GM21390 (cell line): ENCODE results near the gene KCNMA1.

Experiments used
- ATAC-seq: cut with Tn5 transposase; IDR thresholded peaks from one replicate; pipeline ENCODE4 v1.9.1; 2021; ENCODE audit not compliant: unreplicated experiment

The KCNMA1 gene

DNA sequence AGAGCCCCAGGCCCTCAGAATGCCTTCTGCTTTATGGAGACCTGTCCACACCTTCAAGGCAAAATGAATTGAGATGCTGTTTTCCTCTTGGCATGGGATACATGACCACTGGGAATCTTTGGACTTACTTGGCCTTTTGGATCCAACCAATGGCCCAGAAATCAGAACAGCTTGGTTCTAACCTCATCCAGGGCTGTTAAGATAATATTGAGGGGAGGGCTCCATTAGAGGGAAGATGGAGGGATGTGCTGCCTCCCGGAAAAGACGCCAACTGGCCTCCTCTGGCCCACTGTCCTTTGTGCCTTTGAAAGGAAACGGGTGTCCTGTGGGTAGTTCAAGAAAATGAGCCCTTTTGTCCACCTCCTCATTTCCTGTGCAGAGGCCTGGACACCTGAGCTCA, 530.9 kb downstream of the KCNMA1 start:
- ATAC-seq, result no peak

DNA sequence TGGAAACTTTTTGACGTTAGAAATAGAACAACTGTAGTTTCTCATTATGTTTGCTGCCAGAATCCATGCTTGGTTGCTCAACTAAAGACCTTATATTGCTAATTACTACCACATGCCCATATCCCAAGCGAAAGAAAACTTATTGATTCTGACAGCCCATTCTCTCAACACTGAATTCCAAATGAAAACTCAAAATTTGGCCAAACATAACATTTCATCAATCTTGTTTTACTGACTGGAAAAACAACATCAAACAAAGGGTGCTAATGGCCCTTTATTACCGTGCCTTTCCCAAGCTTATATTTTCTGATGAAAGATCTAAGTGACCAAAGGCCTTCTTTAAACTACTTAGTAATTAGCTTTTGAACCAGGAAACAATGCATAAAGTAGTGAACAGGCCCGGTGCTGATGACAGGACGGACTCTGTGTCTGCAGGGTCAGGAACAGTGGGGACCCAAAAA, 531.8 kb downstream of the KCNMA1 start:
- no peak for ATAC-seq

GRCh38 chr10:77104459-77104980, 533.1 kb downstream of the KCNMA1 start:
- no peak for ATAC-seq

DNA sequence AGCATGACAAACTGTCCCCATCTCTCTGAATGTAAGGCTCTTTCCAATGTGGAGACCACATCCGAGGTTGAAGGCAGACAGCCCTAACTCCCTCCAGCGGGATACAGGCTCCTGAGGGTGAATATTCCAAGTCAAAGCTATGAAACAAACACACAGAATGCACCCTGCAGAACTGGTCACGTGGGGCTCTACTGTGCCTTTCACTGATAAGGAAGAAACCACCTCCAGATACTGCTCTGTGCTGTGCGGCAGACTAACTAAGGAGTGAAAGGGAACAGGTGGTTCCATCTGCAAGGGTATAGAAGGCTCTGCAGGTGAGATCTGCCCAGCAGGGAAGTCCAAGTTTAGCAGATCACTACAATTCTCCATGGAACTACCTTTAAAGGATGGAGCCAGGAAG, 534.4 kb downstream of the KCNMA1 start:
- ATAC-seq, result no peak

- ATAC-seq, result no peak
Observed at GRCh38 chr10:77101341-77101740, 536.3 kb downstream of the KCNMA1 start.

DNA sequence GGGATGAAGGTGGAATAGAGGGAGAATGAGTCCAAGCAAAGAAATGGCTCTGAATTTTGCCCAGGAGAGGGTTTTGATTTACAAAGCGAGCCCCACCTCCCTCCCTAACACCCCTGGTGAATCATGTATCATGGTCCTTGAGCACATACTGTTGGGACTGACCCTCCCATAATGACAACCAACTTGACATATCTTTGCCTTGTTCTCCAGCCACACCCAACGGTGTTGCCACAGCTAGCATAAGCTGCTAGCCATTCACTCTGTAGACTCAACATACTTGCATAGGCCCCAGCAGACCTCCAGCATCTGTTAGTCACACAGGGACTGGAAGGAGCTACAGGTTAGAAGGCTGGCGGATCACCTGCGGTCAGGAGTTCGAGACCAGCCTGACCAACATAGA, 538.5 kb downstream of the KCNMA1 start:
- ATAC-seq, result no peak

GRCh38 chr10:77097625-77098024, 540.0 kb downstream of the KCNMA1 start:
- no peak for ATAC-seq

GRCh38 chr10:77093126-77093525, 544.5 kb downstream of the KCNMA1 start:
- no peak for ATAC-seq

DNA sequence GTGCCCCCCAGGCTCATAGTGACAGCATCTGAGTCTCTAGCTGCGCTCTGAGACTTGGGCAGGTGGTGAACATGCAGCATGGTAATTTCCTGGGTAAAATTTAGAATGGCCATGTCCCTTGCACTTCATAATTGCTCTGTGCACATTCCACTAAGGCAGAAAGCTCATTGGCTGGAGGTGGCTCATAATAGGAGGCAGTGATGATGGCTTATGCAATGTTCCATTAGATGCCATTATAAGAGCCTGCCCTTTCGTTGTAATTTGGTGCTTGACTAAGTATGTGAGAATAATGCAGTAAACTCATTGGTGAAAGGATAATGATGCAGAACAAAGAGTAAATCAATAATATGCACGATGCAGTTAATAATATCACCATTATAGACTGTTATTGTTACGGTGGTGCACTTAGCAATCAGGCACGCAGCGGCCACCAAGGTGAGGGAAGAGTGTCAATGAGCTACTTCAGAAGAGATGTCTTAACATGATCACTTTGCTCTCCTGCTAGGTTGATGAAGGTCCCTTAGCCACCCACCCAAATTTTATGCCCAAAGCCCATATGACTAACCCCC, 545.9 kb downstream of the KCNMA1 start:
- no peak for ATAC-seq

- ATAC-seq, result no peak
Observed at GRCh38 chr10:77090381-77091356, 546.9 kb downstream of the KCNMA1 start.

GRCh38 chr10:77087366-77087765, 550.2 kb downstream of the KCNMA1 start:
- no peak for ATAC-seq

DNA sequence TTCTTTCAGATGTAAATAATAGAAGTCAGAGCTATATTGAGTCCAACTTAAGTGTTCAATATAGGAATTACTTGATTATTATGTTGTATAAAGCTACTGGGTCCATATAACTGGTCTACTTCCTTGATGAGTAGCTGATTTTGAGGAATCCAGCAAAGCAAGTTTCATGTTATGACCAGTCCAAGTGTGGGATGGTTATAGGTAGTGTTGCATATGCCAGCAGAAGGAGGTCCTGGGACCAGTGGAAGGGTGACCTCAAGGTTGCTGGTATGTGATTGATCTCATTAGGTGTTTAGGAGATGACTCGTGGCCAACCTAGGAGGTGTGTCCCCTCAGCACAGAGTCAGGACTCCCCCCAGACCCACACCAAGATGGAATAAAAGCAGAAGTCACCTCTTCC, 551.5 kb downstream of the KCNMA1 start:
- ATAC-seq, result no peak

GRCh38 chr10:77085344-77085743, 552.3 kb downstream of the KCNMA1 start:
- no peak for ATAC-seq

DNA sequence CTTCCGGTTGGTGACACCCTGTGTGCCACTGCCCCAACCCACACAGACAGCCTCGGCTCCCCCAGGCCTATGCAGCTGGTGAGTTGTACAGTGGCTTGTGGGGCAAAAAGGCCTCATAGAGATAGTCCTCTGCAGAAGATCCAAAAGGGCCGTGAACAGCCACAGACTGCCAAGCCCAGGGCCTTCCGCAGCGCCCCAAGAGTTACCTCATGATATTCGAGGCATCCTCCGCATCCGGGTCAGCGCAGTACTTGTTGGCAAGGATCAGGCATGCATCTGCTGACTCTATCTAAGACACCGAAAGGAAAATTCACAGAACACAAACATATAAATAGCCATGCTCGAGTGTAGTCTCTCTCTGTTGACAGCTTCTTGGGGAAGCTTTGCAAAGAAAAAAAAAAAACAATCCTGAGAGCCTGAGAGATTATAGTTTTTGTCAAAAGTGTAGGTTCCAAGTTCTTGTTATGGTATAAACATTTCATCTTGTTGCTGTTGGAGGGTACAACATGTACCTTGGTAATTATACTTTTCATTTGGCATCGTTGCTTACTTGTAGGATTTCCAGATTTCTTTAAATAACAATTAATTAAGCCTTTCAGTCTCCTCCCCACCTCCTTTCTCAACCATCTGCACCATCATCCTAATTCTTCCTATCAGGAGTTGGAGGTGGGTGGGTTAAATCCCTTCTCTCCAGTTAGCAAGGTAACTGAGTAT, 553.0 kb downstream of the KCNMA1 start:
- ATAC-seq, result no peak

- no peak for ATAC-seq
Observed at GRCh38 chr10:77082601-77083252, 554.9 kb downstream of the KCNMA1 start.

DNA sequence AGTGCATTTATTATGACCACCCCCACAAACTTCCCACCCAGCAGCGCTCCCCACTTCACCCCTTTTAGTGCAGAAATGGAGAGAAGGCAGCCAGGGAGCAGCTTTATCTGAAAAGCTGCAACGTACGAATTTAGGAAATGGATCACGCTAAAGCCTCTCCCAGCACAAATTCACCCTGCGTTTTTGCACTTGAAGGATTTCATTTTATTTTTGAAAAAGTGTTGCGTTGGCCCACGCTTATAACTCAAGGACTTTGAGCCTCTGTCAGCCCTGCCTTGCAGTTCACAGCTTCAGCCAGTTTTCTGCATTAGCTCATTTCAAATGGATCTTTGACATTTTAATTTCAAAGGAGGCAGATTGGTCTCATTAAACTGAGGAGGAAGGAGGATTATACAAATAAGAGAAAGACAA, 556.1 kb downstream of the KCNMA1 start:
- ATAC-seq, result no peak

- no peak for ATAC-seq
Observed at GRCh38 chr10:77080361-77081027, 557.1 kb downstream of the KCNMA1 start.

GRCh38 chr10:77079592-77080300, 557.9 kb downstream of the KCNMA1 start:
- no peak for ATAC-seq

DNA sequence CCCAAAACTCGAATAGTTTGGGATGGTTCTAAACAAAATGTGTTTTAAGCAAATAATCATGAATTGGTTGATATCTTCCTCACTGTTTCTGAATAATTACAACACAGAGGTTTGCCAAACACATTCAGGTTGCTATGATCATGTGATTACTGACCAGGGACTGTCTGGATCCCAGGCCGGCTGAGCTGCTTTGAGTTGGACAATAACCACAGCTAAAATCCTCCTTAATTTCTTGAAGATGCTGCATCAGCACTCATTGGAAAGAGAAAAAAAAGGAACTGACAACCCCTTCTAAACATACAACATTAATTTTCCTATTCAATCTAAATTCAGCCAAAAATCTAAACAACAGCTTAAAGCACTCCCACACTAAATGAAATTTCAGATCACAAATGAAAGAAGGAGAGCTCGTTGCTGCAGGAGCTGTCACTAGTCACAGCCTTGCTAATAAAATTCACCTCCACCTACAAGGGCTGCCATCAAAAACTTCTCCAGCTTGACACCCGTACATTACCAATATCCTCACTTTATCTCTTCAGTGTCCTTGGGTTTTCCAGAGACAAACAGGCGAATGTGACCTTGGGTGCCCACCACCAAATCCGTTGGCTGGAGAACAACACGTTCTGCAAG, 560.2 kb downstream of the KCNMA1 start:
- no peak for ATAC-seq
